HepG2 (cell line): ENCODE results near the gene ODAD4. TPM values are rescaled to one million over a fixed set of nuclear protein-coding genes. Genes with fewer than 3 reads are reported as not detected.

ENCODE experiments used
- ATF7-NPFF ChIP-seq: sonication (generic); formaldehyde crosslinking; IDR thresholded peaks from 2 replicates; pipeline ENCODE4 v1.8.1; 2023; ENCODE audit warnings: mild to moderate bottlenecking, low read depth, missing genetic modification reagents, moderate library complexity
- JUNB ChIP-seq: sonication (generic); formaldehyde crosslinking; IDR thresholded peaks from 2 replicates; pipeline ENCODE4 v1.8.0; 2022; ENCODE audit warnings: missing genetic modification reagents, mild to moderate bottlenecking, borderline replicate concordance
- KDM5A ChIP-seq: fragments of 200-600 bp; sonication (generic); IDR thresholded peaks from 2 replicates; pipeline ENCODE4 v1.7.0; 2018; ENCODE audit warnings: antibody characterized with exemption, mild to moderate bottlenecking, low read length, borderline replicate concordance
- NCOA2 ChIP-seq: sonication (generic); formaldehyde crosslinking; IDR thresholded peaks from 2 replicates; pipeline ENCODE4 v1.8.0; 2022; ENCODE audit warnings: inconsistent platforms
- NCOR1 ChIP-seq: fragments of 200-600 bp; sonication (generic); IDR thresholded peaks from 2 replicates; pipeline ENCODE4 v1.7.0; 2017; ENCODE audit warnings: antibody characterized with exemption, low read length, borderline replicate concordance
- NFRKB ChIP-seq: fragments of 450-650 bp; IDR thresholded peaks from 2 replicates; pipeline ENCODE4 v1.6.1; 2017
- PAX8 ChIP-seq: sonication (generic); formaldehyde crosslinking; IDR thresholded peaks from 2 replicates; pipeline ENCODE4 v1.8.0; 2022; ENCODE audit warnings: mild to moderate bottlenecking, missing genetic modification reagents, borderline replicate concordance
- PHB2 ChIP-seq: fragments of 450-650 bp; IDR thresholded peaks from 2 replicates; pipeline ENCODE4 v1.6.1; 2018; ENCODE audit not compliant: partially characterized antibody
- RXRA ChIP-seq: sonication (generic); formaldehyde crosslinking; IDR thresholded peaks from 2 replicates; pipeline ENCODE4 v1.5.1; 2020; ENCODE audit warnings: missing genetic modification reagents
- SALL2 ChIP-seq: sonication (generic); formaldehyde crosslinking; IDR thresholded peaks from 2 replicates; pipeline ENCODE4 v1.8.1; 2023; ENCODE audit warnings: mild to moderate bottlenecking, missing genetic modification reagents, inconsistent platforms
- SMYD3 ChIP-seq: sonication (generic); formaldehyde crosslinking; IDR thresholded peaks from 2 replicates; pipeline ENCODE4 v1.8.1; 2023; ENCODE audit warnings: mild to moderate bottlenecking, missing genetic modification reagents
- SNAI1 ChIP-seq: sonication (generic); formaldehyde crosslinking; IDR thresholded peaks from 2 replicates; pipeline ENCODE4 v1.5.0; 2020; ENCODE audit warnings: mild to moderate bottlenecking, missing genetic modification reagents, borderline replicate concordance
- SRF ChIP-seq: IDR thresholded peaks from 2 replicates; pipeline ENCODE4 v1.6.1; 2011; ENCODE audit warnings: mild to moderate bottlenecking, low read depth, low read length, moderate library complexity
- ZFP1 ChIP-seq: IDR thresholded peaks from 2 replicates; pipeline ENCODE4 v1.6.1; 2016
- ZFP90 ChIP-seq: sonication (generic); formaldehyde crosslinking; IDR thresholded peaks from 2 replicates; pipeline ENCODE4 v1.8.0; 2022; ENCODE audit warnings: missing genetic modification reagents, mild to moderate bottlenecking, inconsistent platforms, borderline replicate concordance
- ZNF225 ChIP-seq: sonication (generic); formaldehyde crosslinking; IDR thresholded peaks from 2 replicates; pipeline ENCODE4 v1.4.0; 2020; ENCODE audit warnings: mild to moderate bottlenecking, missing genetic modification reagents
- ZNF282 ChIP-seq: fragments of 450-650 bp; IDR thresholded peaks from 2 replicates; pipeline ENCODE4 v1.6.1; 2018; ENCODE audit not compliant: partially characterized antibody
- ZNF446 ChIP-seq: sonication (generic); formaldehyde crosslinking; IDR thresholded peaks from 2 replicates; pipeline ENCODE4 v1.5.0; 2020; ENCODE audit warnings: mild to moderate bottlenecking, missing genetic modification reagents
- ZNF546 ChIP-seq: sonication (generic); formaldehyde crosslinking; conservative IDR thresholded peaks from 2 replicates; pipeline ENCODE4 v1.8.1; 2023; ENCODE audit warnings: mild to moderate bottlenecking, missing genetic modification reagents
- ZNF839 ChIP-seq: sonication (generic); formaldehyde crosslinking; IDR thresholded peaks from 2 replicates; pipeline ENCODE4 v1.4.0; 2020; ENCODE audit warnings: missing genetic modification reagents, mild to moderate bottlenecking, borderline replicate concordance
- ZNF850 ChIP-seq: sonication (generic); formaldehyde crosslinking; conservative IDR thresholded peaks from 2 replicates; pipeline ENCODE4 v1.9.0; 2021; ENCODE audit warnings: mild to moderate bottlenecking, missing genetic modification reagents
- ZNF891 ChIP-seq: sonication (generic); formaldehyde crosslinking; IDR thresholded peaks from 2 replicates; pipeline ENCODE4 v1.5.0; 2020; ENCODE audit warnings: mild to moderate bottlenecking, missing genetic modification reagents
- polyA plus RNA-seq, 8 experiments: library from polyadenylated mRNA; depleted of rRNA in 3 of 8; stranded (reverse) in 7 of 8; unstranded in 1 of 8; fragments of >200 nt; fragmentation: Illumina TruSeq in 4 of 8; extraction: Trizol in 4 of 8; gene quantifications; 2 replicates each; pipeline versions ENCODE4 v1.2.1 to v1.2.3, GENCODE V29; 2011 to 2016; ENCODE audit warnings: low read depth in 4 of 8, missing spikeins in 1 of 8, mixed read lengths in 1 of 8; ENCODE audit not compliant: insufficient read depth in 1 of 8
- total RNA-seq, 5 experiments: library from RNA; depleted of rRNA; stranded (reverse); fragments of >200 nt; fragmentation: Illumina TruSeq; extraction: Trizol; gene quantifications; 2 replicates each; pipeline ENCODE4 v1.2.3, GENCODE V29; 2016; ENCODE audit warnings: low read depth in 1 of 5
- TF ChIP-seq, protein P1 (sequence below): IDR thresholded peaks from 2 replicates; pipeline ENCODE4 v1.6.1; 2016; ENCODE audit warnings: missing genetic modification reagents, missing compliant biosample characterization
- TF ChIP-seq, protein P2 (sequence below): sonication (generic); formaldehyde crosslinking; IDR thresholded peaks from 2 replicates; pipeline ENCODE4 v1.5.1; 2020; ENCODE audit warnings: missing genetic modification reagents, mild to moderate bottlenecking, borderline replicate concordance
- TF ChIP-seq, protein P3 (sequence below): sonication (generic); IDR thresholded peaks from 2 replicates; pipeline ENCODE4 v1.6.1; 2016; ENCODE audit warnings: low read depth, borderline replicate concordance
- TF ChIP-seq, protein P4 (sequence below): sonication (generic); formaldehyde crosslinking; IDR thresholded peaks from 2 replicates; pipeline ENCODE4 v1.5.0; 2020; ENCODE audit warnings: mild to moderate bottlenecking, missing genetic modification reagents, moderate library complexity

Gene ODAD4
- total and polyA plus RNA-seq, 2 of the 13 experiments (the other 11 are each of a cell fraction or from before 2014, with no cell fraction given) = 0.48 to 0.53 TPM

DNA sequence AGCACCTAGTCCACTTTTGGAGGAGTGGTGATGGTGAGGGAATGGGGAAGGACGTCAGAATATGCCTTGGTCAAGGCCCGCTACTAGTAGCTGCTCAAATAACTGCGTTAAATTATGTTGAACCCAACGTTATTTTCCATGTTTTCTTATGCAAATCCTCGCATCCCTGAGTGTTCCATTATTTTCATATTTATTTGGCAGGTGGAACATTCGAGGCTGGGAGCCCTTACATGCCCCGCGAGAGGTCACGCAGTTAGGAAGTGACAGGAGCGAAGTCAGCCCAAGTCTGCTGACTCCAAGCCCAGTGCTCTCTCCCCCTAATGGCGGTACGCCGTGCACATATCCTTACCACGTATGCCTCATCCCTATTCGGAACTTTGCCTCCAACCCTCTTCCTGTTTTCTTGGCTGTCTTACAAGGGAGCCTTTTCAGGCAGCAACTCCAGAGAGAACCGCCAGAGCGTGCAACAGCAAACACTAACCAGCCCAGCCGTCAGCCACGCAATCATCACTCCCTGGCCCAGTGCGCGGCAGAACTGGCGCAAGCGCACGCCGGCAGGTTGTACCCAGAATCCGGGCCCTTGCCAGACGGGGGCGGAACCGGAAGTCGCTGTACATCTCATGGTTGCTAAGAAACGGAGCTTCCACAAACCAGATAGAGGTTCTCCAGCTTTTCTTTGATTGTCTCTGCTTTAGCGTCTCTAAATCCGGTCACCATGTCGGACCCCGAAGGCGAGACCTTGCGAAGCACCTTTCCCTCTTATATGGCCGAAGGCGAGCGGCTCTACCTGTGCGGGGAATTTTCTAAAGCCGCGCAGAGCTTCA, at the start of gene ODAD4 (continued):
- 0 out of 2 replicates have a peak, but pooled peaks have one; percentile 67 for TF ChIP-seq ZNF546 (CRISPR knock-in tag)
- TF ChIP-seq PAX8 (CRISPR knock-in tag) = no peak; the same call in 1 of the 2 replicates
- no peak for TF ChIP-seq SMYD3 (CRISPR knock-in tag)
- TF ChIP-seq ZNF446 = 0 out of 2 replicates have a peak, but pooled peaks have one; percentile 59
- no peak for TF ChIP-seq SRF
- peak; percentile 81 for TF ChIP-seq NCOA2 (CRISPR knock-in tag)
- peak; percentile 77; the same call in 1 of the 2 replicates for TF ChIP-seq ZNF891 (CRISPR knock-in tag)
- TF ChIP-seq, protein P1, sequence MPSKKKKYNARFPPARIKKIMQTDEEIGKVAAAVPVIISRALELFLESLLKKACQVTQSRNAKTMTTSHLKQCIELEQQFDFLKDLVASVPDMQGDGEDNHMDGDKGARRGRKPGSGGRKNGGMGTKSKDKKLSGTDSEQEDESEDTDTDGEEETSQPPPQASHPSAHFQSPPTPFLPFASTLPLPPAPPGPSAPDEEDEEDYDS = peak; percentile 84
- TF ChIP-seq SALL2 (CRISPR knock-in tag) = no peak; the same call in 1 of the 2 replicates
- TF ChIP-seq SNAI1 (CRISPR knock-in tag) = peak; percentile 77; the same call in 1 of the 2 replicates
- TF ChIP-seq NCOR1 = no peak
- TF ChIP-seq ATF7-NPFF (CRISPR knock-in tag) = peak; percentile 67
- TF ChIP-seq ZFP1 (CRISPR knock-in tag) = 0 out of 2 replicates have a peak, but pooled peaks have one; percentile 41
- TF ChIP-seq, protein P2, sequence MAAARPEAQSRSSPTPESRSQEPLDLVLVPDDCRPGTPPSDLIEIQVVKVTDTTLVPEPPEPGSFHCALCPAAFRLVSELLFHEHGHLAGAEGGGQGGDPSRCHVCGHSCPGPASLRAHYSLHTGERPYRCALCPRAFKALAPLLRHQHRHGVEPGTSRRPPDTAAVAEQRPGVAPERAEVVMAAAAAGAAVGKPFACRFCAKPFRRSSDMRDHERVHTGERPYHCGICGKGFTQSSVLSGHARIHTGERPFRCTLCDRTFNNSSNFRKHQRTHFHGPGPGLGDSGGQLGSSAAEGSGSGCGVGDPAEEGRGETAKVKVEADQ (CRISPR knock-in tag) = peak; percentile 93; the same call in 1 of the 2 replicates
- TF ChIP-seq ZNF225 (CRISPR knock-in tag) = peak; percentile 63; the same call in 1 of the 2 replicates
- TF ChIP-seq RXRA (CRISPR knock-in tag) = peak; percentile 78; the same call in 1 of the 2 replicates
- no peak for TF ChIP-seq ZNF282
- peak; percentile 81; the same call in 1 of the 2 replicates for TF ChIP-seq ZNF839 (CRISPR knock-in tag)
- no peak for TF ChIP-seq JUNB (CRISPR knock-in tag)
- TF ChIP-seq KDM5A = no peak
- TF ChIP-seq PHB2 = no peak
- TF ChIP-seq, protein P3, sequence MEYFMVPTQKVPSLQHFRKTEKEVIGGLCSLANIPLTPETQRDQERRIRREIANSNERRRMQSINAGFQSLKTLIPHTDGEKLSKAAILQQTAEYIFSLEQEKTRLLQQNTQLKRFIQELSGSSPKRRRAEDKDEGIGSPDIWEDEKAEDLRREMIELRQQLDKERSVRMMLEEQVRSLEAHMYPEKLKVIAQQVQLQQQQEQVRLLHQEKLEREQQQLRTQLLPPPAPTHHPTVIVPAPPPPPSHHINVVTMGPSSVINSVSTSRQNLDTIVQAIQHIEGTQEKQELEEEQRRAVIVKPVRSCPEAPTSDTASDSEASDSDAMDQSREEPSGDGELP = peak; percentile 42; the same call in 1 of the 2 replicates
- TF ChIP-seq, protein P4, sequence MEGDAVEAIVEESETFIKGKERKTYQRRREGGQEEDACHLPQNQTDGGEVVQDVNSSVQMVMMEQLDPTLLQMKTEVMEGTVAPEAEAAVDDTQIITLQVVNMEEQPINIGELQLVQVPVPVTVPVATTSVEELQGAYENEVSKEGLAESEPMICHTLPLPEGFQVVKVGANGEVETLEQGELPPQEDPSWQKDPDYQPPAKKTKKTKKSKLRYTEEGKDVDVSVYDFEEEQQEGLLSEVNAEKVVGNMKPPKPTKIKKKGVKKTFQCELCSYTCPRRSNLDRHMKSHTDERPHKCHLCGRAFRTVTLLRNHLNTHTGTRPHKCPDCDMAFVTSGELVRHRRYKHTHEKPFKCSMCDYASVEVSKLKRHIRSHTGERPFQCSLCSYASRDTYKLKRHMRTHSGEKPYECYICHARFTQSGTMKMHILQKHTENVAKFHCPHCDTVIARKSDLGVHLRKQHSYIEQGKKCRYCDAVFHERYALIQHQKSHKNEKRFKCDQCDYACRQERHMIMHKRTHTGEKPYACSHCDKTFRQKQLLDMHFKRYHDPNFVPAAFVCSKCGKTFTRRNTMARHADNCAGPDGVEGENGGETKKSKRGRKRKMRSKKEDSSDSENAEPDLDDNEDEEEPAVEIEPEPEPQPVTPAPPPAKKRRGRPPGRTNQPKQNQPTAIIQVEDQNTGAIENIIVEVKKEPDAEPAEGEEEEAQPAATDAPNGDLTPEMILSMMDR (CRISPR knock-in tag) = peak; percentile 85
- TF ChIP-seq NFRKB = no peak
- TF ChIP-seq ZFP90 (CRISPR knock-in tag) = peak; percentile 83
- no peak for TF ChIP-seq ZNF850 (CRISPR knock-in tag)
